Heart right ventricle (tissue), 16 donors: ENCODE results near the gene SMPDL3B. TPM values are rescaled to one million over a fixed set of nuclear protein-coding genes. Genes with fewer than 3 reads are reported as not detected.
A peak's percentile ranks its signal among the peaks of the same experiment; 100 is the strongest.

Experiments
- ATAC-seq, 8 donors: fragments of 200-7000 bp; cut with Tn5 transposase; one replicate each; pipeline ENCODE4 v1.9.1; 2020; ENCODE audit warnings: mild to moderate bottlenecking in 8 of 8, moderate library complexity in 8 of 8, moderate number of reproducible peaks in 1 of 8
- DNase-seq, 2 donors: peaks; one replicate each; pipeline ENCODE4 v3.0.0-alpha.2; 2020
- H3K27ac ChIP-seq, 10 donors: fragments of 200-600 bp; sonication (generic) in 2 of 10; one replicate each; pipeline versions ENCODE4 v1.5.0 to v1.8.0; 2020 to 2022; ENCODE audit warnings: mild to moderate bottlenecking in 3 of 10
- H3K27me3 ChIP-seq, 7 donors: fragments of 200-600 bp; one replicate each; pipeline ENCODE4 v1.8.0; 2021 to 2022; ENCODE audit warnings: mild to moderate bottlenecking in 2 of 7
- H3K36me3 ChIP-seq, 9 donors: fragments of 200-600 bp; sonication (generic) in 1 of 9; one replicate each; pipeline versions ENCODE4 v1.5.0 to v1.8.0; 2020 to 2022; ENCODE audit warnings: mild to moderate bottlenecking in 2 of 9
- H3K4me1 ChIP-seq, 9 donors: fragments of 200-600 bp; sonication (generic) in 1 of 9; one replicate each; pipeline versions ENCODE4 v1.5.0 to v1.8.0; 2020 to 2022; ENCODE audit warnings: mild to moderate bottlenecking in 4 of 9
- H3K4me3 ChIP-seq, 10 donors: fragments of 200-600 bp; sonication (generic) in 2 of 10; one replicate each; pipeline versions ENCODE4 v1.5.0 to v1.8.0; 2020 to 2022; ENCODE audit warnings: mild to moderate bottlenecking in 7 of 10, moderate library complexity in 2 of 10
- H3K9me3 ChIP-seq, 11 donors: fragments of 200-600 bp in 10 of 11; sonication (generic) in 2 of 11; one replicate each; pipeline versions ENCODE4 v1.5.0 to v1.8.0; 2013 to 2022; ENCODE audit warnings: mild to moderate bottlenecking in 2 of 11, control low read depth in 1 of 11, moderate library complexity in 1 of 11
- CTCF ChIP-seq, 9 donors: fragments of 200-600 bp; sonication (generic) in 2 of 9; IDR thresholded peaks; one replicate each; pipeline versions ENCODE4 v1.5.0 to v1.8.0; 2021 to 2022; ENCODE audit warnings: antibody characterized with exemption in 9 of 9, mild to moderate bottlenecking in 5 of 9, moderate library complexity in 1 of 9
- WGBS, 2 donors: extraction: QIAGEN DNeasy Blood & Tissue Kit; methylation state at CpG; one replicate each; pipeline ENCODE4 v1.1.7; 2013; ENCODE audit warnings: inconsistent platforms in 1 of 2; 5-methylcytosine and 5-hydroxymethylcytosine counted together
- intact Hi-C, 10 donors: fragments of 100-400 bp; cut with DNase I; formaldehyde crosslinking; loops; one replicate each; pipeline versions ENCODE4 v1.11.1 to v1.14.2; 2022
- polyA plus RNA-seq, 2 donors: library from polyadenylated mRNA; stranded (reverse); fragments of 200-250 nt; gene quantifications; one replicate each; pipeline ENCODE4 v1.2.3, GENCODE V29; 2013
- total RNA-seq, 10 donors: library from RNA; stranded (reverse); fragmentation: NEBNext Ultra II Directional in 3 of 10; extraction: Animal tissue kit (Norgen Biotek cat#: 25700) in 3 of 10; gene quantifications; one replicate each; pipeline versions ENCODE4 v1.2.1 to v1.2.4, GENCODE V29; 2021 to 2023
- donor health status: Arrhythmogenic right ventricular cardiomyopathy.
- donor health status: ischemic (EF 13 %, LVEDD 7.1; RV severe dilation, severe dysfunction).
- donor health status: healthy with polysubstance abuse.
- donor health status: DM: no; HTN: yes; CAD: no.
- donor health status: DM: no; HTN: no; CAD: no.
- donor health status: ischemic (EF 25% LVEDD 6.9; RV normal size, moderate dysfunction).
- donor health status: ischemic (EF 25% LVEDD 5.7; RV mildly dilated, moderate dysfunction).
- donor health status: healthy.
- donor health status: DM: yes; HTN: yes; CAD: no.
- donor health status: Ischemic cardiomyopathy.
- donor health status: ischemic (EF 35%, LVEDD 5.7; RV mildly dilated, moderate dysfunction).
- donor health status: nonischemic (EF 11% LVEDD 7.7; RV severe dilation, severe dysfunction).
- donor health status: DM: yes; HTN: yes; CAD: no.
- donor health status: PGD.
- donor health status: ischemic (EF 29% LVEDD 5.4; RV normal size, mild dysfunction).
- donor health status: nonischemic (EF 23%, LVEDD 6.1; RV moderate dilation, normal function).

SMPDL3B gene
- total and polyA plus RNA-seq, 12 donors = 0.04 to 0.83 (median 0.50) TPM; not detected in 8

- TF ChIP-seq CTCF (IDR thresholded peaks at IDR 0.05) = peak in 7 of 9 donors; percentile 24 to 64 (median 51)
- ATAC-seq = peak; percentile 96 to 97 (median 96)
- H3K36me3 ChIP-seq = peaks cover 0 to 22% (median 0%) of the 10 kb centered on the region in 9 donors
- H3K27ac ChIP-seq = peak within 1 kb of the TSS; percentile 89 to 97 (median 93)
- WGBS, 2 donors = 6 to 8% methylated on average over 67 to 68 of the region's 68 CpGs
- H3K9me3 ChIP-seq = no peaks in the 10 kb centered on the region
- peak; percentile 76 to 85 for DNase-seq
- H3K4me1 ChIP-seq = peaks cover 7 to 31% (median 27%) of the 10 kb centered on the region in 9 donors
- intact Hi-C loops = no loop called here
- no peaks in the 10 kb centered on the region for H3K27me3 ChIP-seq
- H3K4me3 ChIP-seq = peak within 1 kb of the TSS; percentile 56 to 92 (median 72)
Measured at GRCh38 chr1:27959792-27960603, 25.2 kb downstream of the SMPDL3B start, which contains the start of gene XKR8. XKR8 (plus strand) TSS chr1:27959973; CDS start chr1:27960070, 97 bp downstream.

- Histone ChIP-seq H3K4me1 (peaks cover 7 to 31% (median 27%) of the 10 kb centered on the region in 9 donors), H3K9me3 (no peaks in the 10 kb centered on the region), H3K4me3 (peak overlapping the region in 8 of 10 donors; percentile 61 to 92 (median 76)), H3K27me3 (no peaks in the 10 kb centered on the region), H3K27ac (peak overlapping the region in 9 of 10 donors; percentile 89 to 97 (median 93)), H3K36me3 (peaks cover 0 to 29% (median 2%) of the 10 kb centered on the region in 9 donors)
- DNase-seq (no peak), ATAC-seq (peak in 2 of 8 donors; percentile 1 to 19)
- intact Hi-C loops = no loop called here
- WGBS, 2 donors = 55 to 61% methylated on average over 13 of the region's 13 CpGs
- TF ChIP-seq CTCF (IDR thresholded peaks at IDR 0.05) = no peak
Measured at GRCh38 chr1:27960762-27961645, 26.2 kb downstream of the SMPDL3B start.

- Histone ChIP-seq H3K36me3 (peaks cover 0 to 37% (median 7%) of the 10 kb centered on the region in 9 donors), H3K4me1 (peaks cover 7 to 31% (median 27%) of the 10 kb centered on the region in 9 donors), H3K27me3 (no peaks in the 10 kb centered on the region), H3K9me3 (no peaks in the 10 kb centered on the region), H3K27ac (peak overlapping the region in 6 of 10 donors; percentile 58 to 95 (median 92)), H3K4me3 (peak overlapping the region in 3 of 10 donors; percentile 81 to 92 (median 88))
- intact Hi-C loops = no loop called here
- DNase-seq (no peak), ATAC-seq (no peak)
- no peak for TF ChIP-seq CTCF (IDR thresholded peaks at IDR 0.05)
- 55 to 65% methylated on average over 4 of the region's 4 CpGs for WGBS, 2 donors
Measured at GRCh38 chr1:27961646-27962221, 26.9 kb downstream of the SMPDL3B start.

- H3K4me1 ChIP-seq = peaks cover 7 to 32% (median 27%) of the 10 kb centered on the region in 9 donors
- ATAC-seq (no peak), DNase-seq (no peak)
- 91 to 93% methylated on average over 11 of the region's 11 CpGs for WGBS, 2 donors
- H3K27me3 ChIP-seq = no peaks in the 10 kb centered on the region
- intact Hi-C loops = no loop called here
- TF ChIP-seq CTCF (IDR thresholded peaks at IDR 0.05) = no peak
- no peaks in the 10 kb centered on the region for H3K9me3 ChIP-seq
- H3K4me3 ChIP-seq = no peak overlapping the region
- no peak overlapping the region for H3K27ac ChIP-seq
- peaks cover 0 to 53% (median 18%) of the 10 kb centered on the region in 9 donors for H3K36me3 ChIP-seq
Measured at GRCh38 chr1:27963393-27963792, 28.6 kb downstream of the SMPDL3B start.
